ENCODE measurements around the gene SORCS1. TPM values are rescaled to one million over a fixed set of nuclear protein-coding genes. Genes with fewer than 3 reads are reported as not detected.

Gene SORCS1
- total and polyA plus RNA-seq, 2 of the 13 experiments (the other 11 are each of a cell fraction or from before 2014, with no cell fraction given) = not detected

DNA sequence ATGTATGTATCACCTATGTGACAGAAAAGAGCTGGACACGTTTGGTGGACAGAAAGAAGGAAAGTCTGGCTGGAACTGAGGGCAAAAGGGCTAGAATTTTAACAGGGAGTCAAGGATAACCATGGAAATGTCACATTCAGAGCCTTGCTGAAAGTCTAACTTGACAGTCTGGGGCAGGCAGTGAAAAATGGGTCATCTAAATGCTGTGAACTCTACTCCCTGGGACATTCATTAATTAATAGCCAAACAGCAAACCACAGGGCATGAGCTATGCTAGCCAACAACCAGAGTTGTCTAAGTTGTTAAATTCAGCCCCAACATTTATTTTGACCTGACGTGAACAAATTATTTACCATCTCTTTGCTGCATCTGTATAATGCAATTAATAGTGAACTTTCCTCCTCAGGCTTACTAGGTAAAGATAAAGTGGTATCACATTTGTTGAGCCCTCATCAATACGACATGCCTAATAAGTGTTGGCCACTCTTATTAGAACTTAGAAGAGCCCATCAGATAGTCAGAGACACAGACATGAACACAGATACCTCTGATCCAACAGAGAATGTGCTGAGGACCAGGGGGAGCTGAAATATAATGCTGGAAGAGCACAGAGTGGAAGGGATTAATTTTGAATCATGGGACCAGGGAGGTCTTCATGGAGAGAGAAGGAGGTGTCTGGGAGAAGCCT lies 109.9 kb downstream of the SORCS1 start:
- Histone ChIP-seq H2AFZ (ENCODE audit: low read length) (peak overlapping the region; percentile 54), H4K20me1 (ENCODE audit: insufficient read depth, low read length) (no peaks in the 10 kb centered on the region), H3K79me2 (ENCODE audit: insufficient read depth, low read length) (no peaks in the 10 kb centered on the region), H3K4me3 (replicated peaks in 1 of 3; ENCODE audit: insufficient read depth in 1 of 3, low read depth in 2 of 3, low read length in 3 of 3) (no peak overlapping the region), H3K27ac (ENCODE audit: extremely low read length, insufficient read depth, low read length) (no peak overlapping the region), H3K36me3 (replicated peaks in 1 of 2; ENCODE audit: control insufficient read depth in 1 of 2, insufficient read depth in 2 of 2, low read length in 2 of 2) (no peaks in the 10 kb centered on the region), H3K4me2 (ENCODE audit: low read depth, low read length) (no peak overlapping the region), H3K4me1 (ENCODE audit: insufficient read depth, low read length) (no peaks in the 10 kb centered on the region), H3K27me3 (ENCODE audit: control insufficient read depth in 1 of 2, insufficient read depth in 2 of 2, low read length in 2 of 2) (no peaks in the 10 kb centered on the region), H3K9ac (ENCODE audit: insufficient read depth, low read depth, low read length) (no peak overlapping the region), H3K9me3 (ENCODE audit: low read length) (peaks cover 54% of the 10 kb centered on the region)
- ChIA-PET POLR2A (no interaction called here), CTCF (ENCODE audit: low intra/inter-chr PET ratio, low total read pairs) (no interaction called here)
- no TSS peak for BruUV-seq (replicated peaks)
- no peak for DNase-seq (ENCODE audit: low spot score)
- ATAC-seq = no peak
- intact Hi-C loops (cut with micrococcal nuclease; ENCODE audit: unreplicated experiment) = no loop called here
- 12% methylated on average over 3 of the region's 3 CpGs for WGBS (ENCODE audit: low lambda C conversion rate)
- FAIRE-seq = no peak
- TF ChIP-seq ZFAT (CRISPR knock-in tag; conservative IDR thresholded peaks at IDR 0.05) (no peak), IRX3 (CRISPR knock-in tag; IDR thresholded peaks at IDR 0.05; ENCODE audit: borderline replicate concordance, low read depth) (no peak), SMYD3 (CRISPR knock-in tag; IDR thresholded peaks at IDR 0.05) (no peak), ZNF781 (CRISPR knock-in tag; IDR thresholded peaks at IDR 0.05; ENCODE audit: borderline replicate concordance, not compliant biosample characterization) (no peak), ONECUT2 (CRISPR knock-in tag; IDR thresholded peaks at IDR 0.05) (no peak), TGIF2 (CRISPR knock-in tag; IDR thresholded peaks at IDR 0.05) (no peak), ZFY (CRISPR knock-in tag; IDR thresholded peaks at IDR 0.05) (no peak), ZNF670 (CRISPR knock-in tag; IDR thresholded peaks at IDR 0.05; ENCODE audit: borderline replicate concordance) (no peak), ZSCAN20 (CRISPR knock-in tag; IDR thresholded peaks at IDR 0.05; ENCODE audit: borderline replicate concordance) (no peak)
- TF ChIP-seq, protein P1, sequence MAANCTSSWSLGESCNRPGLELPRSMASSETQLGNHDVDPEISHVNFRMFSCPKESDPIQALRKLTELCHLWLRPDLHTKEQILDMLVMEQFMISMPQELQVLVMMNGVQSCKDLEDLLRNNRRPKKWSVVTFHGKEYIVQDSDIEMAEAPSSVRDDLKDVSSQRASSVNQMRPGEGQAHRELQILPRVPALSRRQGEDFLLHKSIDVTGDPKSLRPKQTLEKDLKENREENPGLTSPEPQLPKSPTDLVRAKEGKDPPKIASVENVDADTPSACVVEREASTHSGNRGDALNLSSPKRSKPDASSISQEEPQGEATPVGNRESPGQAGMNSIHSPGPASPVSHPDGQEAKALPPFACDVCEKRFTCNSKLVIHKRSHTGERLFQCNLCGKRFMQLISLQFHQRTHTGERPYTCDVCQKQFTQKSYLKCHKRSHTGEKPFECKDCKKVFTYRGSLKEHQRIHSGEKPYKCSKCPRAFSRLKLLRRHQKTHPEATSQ (CRISPR knock-in tag; IDR thresholded peaks at IDR 0.05; ENCODE audit: borderline replicate concordance) = no peak
- in situ Hi-C loops (cut with HindIII; ENCODE audit: extremely low pct_ligation_motif_present, low pct_unique_long_range_greater_than_20kb) = no loop called here

All from HepG2 (cell line).